A673 (cell line): Measurements from ENCODE around the gene PELI3.
"Not testable (repeated sequence)": the region's sequence is repeated elsewhere in the genome, so short reads cannot be mapped to it uniquely, and the experiment has no call there.

ENCODE experiments used
- EZH2 ChIP-seq: fragments of 200-600 bp; sonication (generic); IDR thresholded peaks from 2 replicates; pipeline ENCODE4 v1.6.1; 2017; ENCODE audit warnings: borderline replicate concordance, low read depth, mild to moderate bottlenecking, mixed read lengths, antibody characterized with exemption, low read length; ENCODE audit not compliant: poor library complexity, severe bottlenecking
- TF ChIP-seq, protein P1 (sequence below): fragments of 300-800, 200-600 bp; sonication (generic); conservative IDR thresholded peaks from 2 replicates; pipeline ENCODE4 v1.5.1; 2017; ENCODE audit warnings: low read depth, mild to moderate bottlenecking, antibody characterized with exemption, low read length, moderate library complexity, mixed read lengths

- TF ChIP-seq, protein P1, sequence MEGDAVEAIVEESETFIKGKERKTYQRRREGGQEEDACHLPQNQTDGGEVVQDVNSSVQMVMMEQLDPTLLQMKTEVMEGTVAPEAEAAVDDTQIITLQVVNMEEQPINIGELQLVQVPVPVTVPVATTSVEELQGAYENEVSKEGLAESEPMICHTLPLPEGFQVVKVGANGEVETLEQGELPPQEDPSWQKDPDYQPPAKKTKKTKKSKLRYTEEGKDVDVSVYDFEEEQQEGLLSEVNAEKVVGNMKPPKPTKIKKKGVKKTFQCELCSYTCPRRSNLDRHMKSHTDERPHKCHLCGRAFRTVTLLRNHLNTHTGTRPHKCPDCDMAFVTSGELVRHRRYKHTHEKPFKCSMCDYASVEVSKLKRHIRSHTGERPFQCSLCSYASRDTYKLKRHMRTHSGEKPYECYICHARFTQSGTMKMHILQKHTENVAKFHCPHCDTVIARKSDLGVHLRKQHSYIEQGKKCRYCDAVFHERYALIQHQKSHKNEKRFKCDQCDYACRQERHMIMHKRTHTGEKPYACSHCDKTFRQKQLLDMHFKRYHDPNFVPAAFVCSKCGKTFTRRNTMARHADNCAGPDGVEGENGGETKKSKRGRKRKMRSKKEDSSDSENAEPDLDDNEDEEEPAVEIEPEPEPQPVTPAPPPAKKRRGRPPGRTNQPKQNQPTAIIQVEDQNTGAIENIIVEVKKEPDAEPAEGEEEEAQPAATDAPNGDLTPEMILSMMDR, result not testable (repeated sequence)
- TF ChIP-seq EZH2, result not testable (repeated sequence)
Measured at GRCh38 chr11:66431287-66431686, 35.4 kb upstream of the PELI3 start.
